Epithelial cell of prostate (primary cell): ENCODE data around the gene BHLHE23.

Experiments
- DNase-seq: peaks from one replicate; pipeline ENCODE4 v3.0.0-alpha.2; 2011; ENCODE audit warnings: low read depth, low spot score
- H3K27ac ChIP-seq: fragments of 450-650 bp; 2 replicates; pipeline ENCODE4 v1.5.1; 2017; ENCODE audit warnings: mild to moderate bottlenecking

BHLHE23 gene

GRCh38 chr20:62994869-62995281, 11.9 kb downstream of the BHLHE23 start:
- H3K27ac ChIP-seq, result no peak overlapping the region
- no peak for DNase-seq

DNA sequence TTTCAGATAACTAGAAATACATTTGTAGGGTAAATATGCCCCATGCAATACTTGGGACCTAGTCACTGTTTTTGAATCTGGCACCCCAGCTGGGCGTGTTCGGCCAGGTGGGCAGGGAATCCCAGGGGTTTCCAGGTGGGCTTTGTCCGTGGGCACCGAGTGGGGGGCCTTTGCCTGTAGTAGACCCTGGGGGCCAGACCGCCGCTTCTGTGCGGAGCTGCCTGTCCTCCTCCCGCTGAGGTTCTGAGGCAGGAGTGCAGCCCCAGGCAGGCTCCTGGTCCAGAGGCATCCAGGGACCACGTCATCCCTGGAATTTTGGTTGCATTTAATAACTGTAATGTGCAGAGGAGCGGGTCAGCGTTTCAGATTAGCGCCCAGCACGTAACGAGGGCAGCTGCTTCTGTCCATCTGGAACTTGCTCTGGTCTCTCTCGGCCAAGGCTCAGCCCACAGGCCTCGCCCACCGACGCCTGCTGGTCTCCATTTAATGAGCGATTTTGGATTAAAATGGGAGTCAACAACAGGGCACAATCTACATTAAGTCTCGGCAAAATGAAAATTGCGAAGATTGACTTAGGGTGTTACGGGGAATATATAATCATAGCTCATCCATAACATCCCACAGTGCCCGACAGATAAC, 12.8 kb downstream of the BHLHE23 start:
- DNase-seq, result no peak
- no peak overlapping the region for H3K27ac ChIP-seq

DNA sequence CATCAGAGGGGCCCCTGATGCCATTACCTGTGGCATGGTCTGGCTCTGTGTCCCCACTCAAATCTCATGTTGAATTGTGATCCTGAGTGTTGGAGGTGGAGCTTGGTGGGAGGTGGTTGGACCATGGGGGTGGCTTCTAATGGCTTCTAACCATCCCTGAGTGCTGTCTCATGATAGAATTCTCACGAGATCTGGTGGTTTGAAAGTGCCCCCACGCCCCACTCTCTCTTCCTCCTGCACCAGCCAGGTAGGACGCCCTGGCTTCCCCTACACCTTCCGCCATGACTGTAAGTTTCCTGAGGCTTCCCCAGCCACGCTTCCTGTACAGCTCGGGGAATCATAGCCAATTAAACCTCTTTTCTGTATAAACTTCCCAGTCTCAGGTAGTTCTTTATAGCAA, 14.9 kb downstream of the BHLHE23 start:
- no peak overlapping the region for H3K27ac ChIP-seq
- DNase-seq, result no peak

GRCh38 chr20:62991196-62991807, 15.5 kb downstream of the BHLHE23 start:
- H3K27ac ChIP-seq, result no peak overlapping the region
- DNase-seq, result no peak

- no peak overlapping the region for H3K27ac ChIP-seq
- DNase-seq, result no peak
Measured at GRCh38 chr20:62990306-62990825, 16.4 kb downstream of the BHLHE23 start.

DNA sequence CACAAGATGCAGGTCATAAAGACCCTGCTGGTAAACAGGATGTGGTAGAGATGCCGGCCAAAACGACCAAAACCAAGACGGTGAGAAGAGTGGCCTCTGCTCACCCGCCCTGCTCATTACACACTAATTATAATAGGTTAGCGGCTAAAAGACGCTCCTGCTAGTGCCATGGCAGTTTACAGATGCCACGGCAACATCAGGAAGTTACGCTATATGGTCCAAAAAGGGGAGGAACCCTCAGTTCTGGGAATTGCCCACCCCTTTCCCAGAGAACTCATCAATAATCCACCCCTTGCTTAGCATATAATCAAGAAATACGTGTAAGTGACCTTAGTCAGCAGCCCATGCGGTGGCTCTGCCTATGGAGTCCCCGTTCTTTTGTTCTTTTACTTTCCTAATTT, 17.6 kb downstream of the BHLHE23 start:
- no peak overlapping the region for H3K27ac ChIP-seq
- no peak for DNase-seq

GRCh38 chr20:62987114-62987513, 19.6 kb downstream of the BHLHE23 start:
- no peak for DNase-seq
- H3K27ac ChIP-seq, result no peak overlapping the region

GRCh38 chr20:62986257-62986800, 20.4 kb downstream of the BHLHE23 start:
- DNase-seq, result no peak
- no peak overlapping the region for H3K27ac ChIP-seq

- no peak overlapping the region for H3K27ac ChIP-seq
- DNase-seq, result no peak
Measured at GRCh38 chr20:62985444-62985778, 21.4 kb downstream of the BHLHE23 start.

DNA sequence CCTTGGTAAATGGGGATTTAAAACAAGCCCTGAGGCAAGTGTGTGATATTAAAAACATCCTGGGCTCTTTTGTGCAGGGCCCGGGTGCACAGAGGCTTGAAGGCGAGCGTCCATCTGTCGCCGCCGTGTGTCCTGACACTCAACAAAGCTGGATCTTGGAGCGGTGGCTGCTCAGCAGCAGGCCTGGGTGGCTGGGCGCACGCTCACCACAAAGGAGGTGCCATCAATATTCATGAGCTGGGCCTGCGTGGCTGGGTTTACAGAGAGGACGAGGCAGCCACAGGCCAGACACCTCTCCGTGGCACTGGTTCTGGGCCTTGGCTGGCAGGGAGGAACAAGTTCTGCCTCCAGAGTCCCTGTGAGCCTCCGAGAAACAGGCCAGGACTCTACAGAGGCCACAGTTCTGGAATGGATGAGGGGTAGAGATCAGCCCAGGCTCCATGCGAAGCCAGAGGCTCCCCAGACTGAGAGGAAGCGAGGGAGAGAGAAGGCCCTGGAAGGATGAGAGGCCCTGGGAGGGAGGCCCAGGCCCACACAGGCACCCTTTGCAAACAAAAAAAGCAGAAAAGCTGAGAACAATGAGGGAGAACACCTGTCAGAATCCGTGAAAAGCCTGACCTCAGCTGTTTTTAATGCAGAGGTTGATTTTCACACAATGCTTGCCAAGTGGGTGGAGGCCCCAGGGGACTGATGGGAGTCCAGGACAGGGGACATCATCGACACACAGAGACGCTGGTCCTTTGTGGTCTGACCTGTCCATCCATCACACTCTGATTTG, 21.9 kb downstream of the BHLHE23 start:
- DNase-seq, result no peak
- no peak overlapping the region for H3K27ac ChIP-seq

GRCh38 chr20:62983210-62983609, 23.6 kb downstream of the BHLHE23 start:
- H3K27ac ChIP-seq, result no peak overlapping the region
- no peak for DNase-seq

DNA sequence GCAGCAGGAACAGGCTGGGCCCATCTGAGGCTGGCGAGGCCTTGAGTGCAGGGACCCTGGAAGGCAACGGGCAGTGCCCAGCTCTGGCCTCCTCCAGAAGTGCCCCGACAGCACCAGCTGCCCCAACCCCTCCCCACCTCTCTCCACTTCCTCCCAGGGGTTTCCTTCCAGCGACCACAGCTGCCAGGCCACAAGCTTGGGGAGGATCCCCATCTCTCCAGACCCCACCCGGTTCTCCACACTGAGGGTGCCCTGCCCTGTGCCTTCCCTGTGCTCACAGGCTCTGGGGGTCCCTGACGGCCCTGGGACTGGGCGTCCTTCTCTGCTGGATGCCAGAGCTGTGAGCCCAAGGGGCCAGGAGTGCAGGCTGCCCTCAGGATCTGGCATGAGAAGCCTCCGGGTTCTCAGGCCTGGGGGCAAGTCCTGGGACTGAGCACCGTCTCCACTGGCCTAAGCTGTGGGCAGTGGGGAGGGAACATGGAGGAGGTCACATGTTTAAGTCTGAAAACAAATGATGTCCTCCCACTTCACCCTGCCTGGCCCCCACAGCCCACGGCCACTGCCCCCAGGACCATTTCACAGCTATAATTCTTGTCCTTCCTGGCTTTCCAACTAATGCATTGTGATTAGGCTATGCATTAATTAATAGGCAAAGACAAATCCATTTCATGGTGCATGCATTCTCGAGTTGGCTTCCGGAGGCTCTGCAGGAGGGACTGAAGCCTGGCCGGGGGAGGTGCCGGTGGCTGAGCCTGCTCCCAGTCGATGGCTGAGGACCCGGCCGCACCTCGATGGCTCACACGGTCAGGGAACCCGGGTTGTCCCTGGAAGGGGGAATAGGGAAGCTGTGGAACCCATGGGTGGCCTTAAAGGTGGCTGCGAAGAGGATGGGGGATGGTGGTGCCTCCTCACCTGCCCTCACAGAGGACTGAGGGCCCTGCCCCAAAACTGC, 24.4 kb downstream of the BHLHE23 start:
- H3K27ac ChIP-seq, result no peak overlapping the region
- no peak for DNase-seq

DNA sequence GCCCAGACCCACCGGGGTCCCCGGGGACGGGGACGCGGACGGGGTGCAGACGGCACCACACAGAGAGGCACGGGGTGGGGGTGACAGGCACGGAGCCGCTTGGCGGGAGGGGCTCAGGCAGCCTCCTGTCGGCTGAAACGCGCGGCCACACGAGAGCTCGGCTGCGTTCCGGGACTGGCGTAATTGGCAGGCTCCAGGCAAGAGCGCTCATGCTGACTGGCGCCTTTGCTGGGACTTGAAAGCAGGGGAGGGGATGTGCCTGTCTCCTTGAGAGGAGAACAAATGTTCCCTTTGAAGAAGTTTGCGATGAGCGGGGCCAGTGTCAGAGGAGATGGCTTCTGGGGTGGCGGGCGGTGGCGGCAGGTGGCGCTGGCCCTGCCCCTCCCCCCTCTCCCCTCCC, 25.8 kb downstream of the BHLHE23 start:
- DNase-seq, result no peak
- no peak overlapping the region for H3K27ac ChIP-seq

DNA sequence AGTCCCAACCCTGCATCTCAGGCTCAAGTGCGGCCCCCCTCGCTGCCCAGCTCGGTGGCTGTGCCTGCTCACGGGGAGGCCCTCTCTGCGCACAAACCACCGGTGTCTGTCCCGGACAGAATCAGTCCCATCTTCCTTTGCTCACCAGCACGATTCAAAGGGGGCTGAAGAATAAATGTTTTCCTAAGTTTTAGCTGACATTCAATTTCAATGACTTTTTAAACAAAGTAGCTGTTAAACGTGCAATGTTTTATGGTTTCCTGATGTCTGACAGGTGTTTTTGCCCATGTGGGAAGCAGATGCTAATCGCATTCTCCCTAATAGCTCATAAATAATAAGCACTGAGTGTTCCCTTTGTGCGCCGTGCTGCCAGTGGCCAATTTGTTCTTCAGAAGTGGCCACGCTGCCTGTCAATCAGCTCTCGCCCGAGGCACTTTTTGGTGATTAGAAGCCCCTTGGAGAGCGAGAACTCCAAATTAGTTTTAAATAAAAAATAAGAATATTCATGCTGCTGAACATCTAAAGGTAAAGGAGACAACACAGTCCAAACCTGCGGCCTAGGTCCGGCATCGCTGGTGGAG, 26.3 kb downstream of the BHLHE23 start:
- DNase-seq, result no peak

DNA sequence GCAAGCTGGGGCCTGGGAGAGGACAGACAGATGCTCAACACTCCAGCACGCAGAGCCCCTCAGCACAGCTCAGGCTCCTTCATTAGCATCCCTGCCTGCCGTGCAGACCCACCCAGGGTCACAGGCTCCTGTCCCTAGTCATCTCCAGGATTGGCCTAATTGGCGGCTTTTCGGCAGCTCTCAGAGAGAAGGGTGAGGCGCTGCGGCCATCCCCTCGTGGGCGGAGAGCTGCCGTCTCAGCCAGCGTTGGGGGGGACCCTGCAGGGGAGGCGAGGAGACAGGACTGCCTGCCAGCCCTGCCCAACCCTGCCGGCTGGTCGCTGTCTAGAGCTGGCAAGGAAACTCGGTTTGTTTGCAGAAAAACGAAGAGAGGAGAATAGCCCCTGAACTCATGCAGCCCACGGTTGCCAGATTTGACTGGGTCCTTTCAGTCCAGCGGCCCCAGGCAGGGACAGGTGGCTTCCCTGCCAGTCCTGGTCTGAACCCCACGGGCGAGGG, 26.8 kb downstream of the BHLHE23 start:
- no peak overlapping the region for H3K27ac ChIP-seq
- DNase-seq, result no peak

More for the DNA sequence above, 26.3 kb downstream of the BHLHE23 start:
- no peak overlapping the region for H3K27ac ChIP-seq

DNA sequence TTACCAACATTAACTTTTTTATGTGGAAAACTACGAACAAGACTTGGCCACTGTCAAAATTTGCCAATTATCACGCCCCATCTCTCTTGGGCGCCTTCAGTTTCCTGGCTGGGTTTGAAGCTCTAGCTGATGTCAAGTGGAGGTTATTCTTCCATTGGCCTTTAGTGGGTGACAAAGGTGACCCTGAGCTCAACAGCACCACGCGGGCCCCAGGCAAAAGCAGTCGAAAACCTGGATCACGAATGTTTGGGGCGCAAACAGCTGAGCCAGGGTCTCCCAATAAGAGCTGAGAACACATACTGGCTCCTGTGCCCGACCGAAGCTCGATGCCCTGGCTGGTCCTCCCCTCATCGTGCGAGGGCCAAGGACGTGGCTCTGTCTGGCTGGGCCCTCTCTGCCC, 27.5 kb downstream of the BHLHE23 start:
- DNase-seq, result no peak

DNA sequence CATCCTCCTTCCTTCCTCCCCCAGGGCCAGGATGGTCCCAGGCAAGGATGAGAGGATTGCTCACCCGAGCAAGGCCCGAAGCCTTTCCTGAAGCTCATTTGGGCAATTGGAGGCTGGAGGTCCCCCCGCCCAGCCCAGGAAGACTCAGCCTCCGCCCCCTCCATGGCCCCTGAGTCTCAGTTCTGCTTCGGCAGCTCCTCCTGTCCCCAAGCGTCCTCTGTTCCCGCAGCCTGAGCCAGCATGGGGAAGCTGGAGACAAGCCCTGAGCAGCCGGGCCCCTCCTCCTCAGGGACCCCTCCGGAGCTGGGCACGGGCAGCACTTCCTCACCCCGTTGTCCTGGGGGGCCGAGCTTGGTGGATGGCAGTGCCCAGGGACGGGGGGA, 28.2 kb downstream of the BHLHE23 start:
- DNase-seq, result no peak
- H3K27ac ChIP-seq, result no peak overlapping the region

More for the DNA sequence above, 27.5 kb downstream of the BHLHE23 start:
- no peak overlapping the region for H3K27ac ChIP-seq

GRCh38 chr20:62977613-62978560, 28.9 kb downstream of the BHLHE23 start:
- no peak for DNase-seq

More at GRCh38 chr20:62977613-62978560, 28.9 kb downstream of the BHLHE23 start:
- H3K27ac ChIP-seq, result no peak overlapping the region
